ENCODE results near the gene BARX2. TPM values are rescaled to one million over a fixed set of nuclear protein-coding genes. Genes with fewer than 3 reads are reported as not detected.

The BARX2 gene
- total RNA-seq, 1 experiment from 2014 or later = 0.47 TPM

DNA sequence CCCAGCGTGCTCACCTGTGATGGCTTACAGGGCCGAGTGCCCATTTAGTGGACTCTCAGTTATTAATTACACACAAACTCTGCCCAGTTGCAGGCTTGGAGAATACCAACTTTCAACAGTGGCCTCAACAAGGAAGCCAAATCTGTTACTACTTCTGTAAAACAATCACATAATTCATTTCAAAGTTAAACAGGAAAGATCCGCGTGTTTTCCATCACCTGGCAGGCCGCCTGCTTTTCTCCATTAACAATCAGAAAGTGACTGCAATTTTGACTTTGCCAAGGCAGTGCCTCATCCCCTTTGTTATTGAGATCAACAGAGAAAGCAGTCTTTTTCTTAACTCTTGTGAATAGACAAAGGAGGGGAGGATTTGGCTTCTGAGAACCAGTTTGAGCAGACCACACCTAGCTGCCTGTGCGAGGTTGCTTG is 77.7 kb downstream of the BARX2 start:
- no peak overlapping the region for H2AFZ ChIP-seq (ENCODE audit: low read length)
- no peak overlapping the region for H3K27ac ChIP-seq (ENCODE audit: low read length)
- TF ChIP-seq, protein P1, sequence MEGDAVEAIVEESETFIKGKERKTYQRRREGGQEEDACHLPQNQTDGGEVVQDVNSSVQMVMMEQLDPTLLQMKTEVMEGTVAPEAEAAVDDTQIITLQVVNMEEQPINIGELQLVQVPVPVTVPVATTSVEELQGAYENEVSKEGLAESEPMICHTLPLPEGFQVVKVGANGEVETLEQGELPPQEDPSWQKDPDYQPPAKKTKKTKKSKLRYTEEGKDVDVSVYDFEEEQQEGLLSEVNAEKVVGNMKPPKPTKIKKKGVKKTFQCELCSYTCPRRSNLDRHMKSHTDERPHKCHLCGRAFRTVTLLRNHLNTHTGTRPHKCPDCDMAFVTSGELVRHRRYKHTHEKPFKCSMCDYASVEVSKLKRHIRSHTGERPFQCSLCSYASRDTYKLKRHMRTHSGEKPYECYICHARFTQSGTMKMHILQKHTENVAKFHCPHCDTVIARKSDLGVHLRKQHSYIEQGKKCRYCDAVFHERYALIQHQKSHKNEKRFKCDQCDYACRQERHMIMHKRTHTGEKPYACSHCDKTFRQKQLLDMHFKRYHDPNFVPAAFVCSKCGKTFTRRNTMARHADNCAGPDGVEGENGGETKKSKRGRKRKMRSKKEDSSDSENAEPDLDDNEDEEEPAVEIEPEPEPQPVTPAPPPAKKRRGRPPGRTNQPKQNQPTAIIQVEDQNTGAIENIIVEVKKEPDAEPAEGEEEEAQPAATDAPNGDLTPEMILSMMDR (conservative IDR thresholded peaks at IDR 0.05; ENCODE audit: low read depth, low read length) = no peak
- TF ChIP-seq EZH2phosphoT487 (IDR thresholded peaks at IDR 0.05; ENCODE audit: borderline replicate concordance, low read length) = no peak
- TF ChIP-seq EZH2 (IDR thresholded peaks at IDR 0.05; ENCODE audit: low read length, unreplicated experiment) = no peak
- no peak overlapping the region for H3K4me2 ChIP-seq (ENCODE audit: low read length)
- H3K27me3 ChIP-seq (ENCODE audit: low read length) = peaks cover 16% of the 10 kb centered on the region; the same call in 1 of the 2 replicates
- H3K4me3 ChIP-seq (ENCODE audit: low read length) = no peak overlapping the region
- H3K9me3 ChIP-seq (ENCODE audit: low read length) = no peaks in the 10 kb centered on the region
- H3F3A ChIP-seq (ENCODE audit: low read length, unreplicated experiment) = no peaks in the 10 kb centered on the region
- peaks cover 16% of the 10 kb centered on the region for H3K4me1 ChIP-seq (ENCODE audit: insufficient read depth, low read length)
- no peak overlapping the region for H3K9ac ChIP-seq (ENCODE audit: low read length)
- no TSS peak for BruUV-seq (replicated peaks)
- POLR2A ChIA-PET (ENCODE audit: unreplicated experiment) = no interaction called here
- CTCF ChIA-PET = no interaction called here
- no peaks in the 10 kb centered on the region for H3K9me2 ChIP-seq (replicated peaks; ENCODE audit: low read length)
- intact Hi-C loops (cut with micrococcal nuclease) = no loop called here
- H3K79me2 ChIP-seq (ENCODE audit: low read length) = no peaks in the 10 kb centered on the region
- no peaks in the 10 kb centered on the region for H4K20me1 ChIP-seq (ENCODE audit: low read length)
- peak; percentile 14 for DNase-seq
- ATAC-seq = no peak
- H3K36me3 ChIP-seq (ENCODE audit: low read depth, low read length) = no peaks in the 10 kb centered on the region

GRCh38 chr11:129455101-129455500 is 79.5 kb downstream of the BARX2 start:
- CTCF ChIA-PET = no interaction called here
- intact Hi-C loops (cut with micrococcal nuclease) = no loop called here

More at GRCh38 chr11:129455101-129455500, 79.5 kb downstream of the BARX2 start:
- H4K20me1 ChIP-seq (ENCODE audit: low read length) = no peaks in the 10 kb centered on the region
- no peak overlapping the region for H2AFZ ChIP-seq (ENCODE audit: low read length)
- DNase-seq (no peak), ATAC-seq (no peak)
- H3K27ac ChIP-seq (ENCODE audit: low read length) = no peak overlapping the region
- no peaks in the 10 kb centered on the region for H3K9me3 ChIP-seq (ENCODE audit: low read length)
- H3K4me3 ChIP-seq (ENCODE audit: low read length) = no peak overlapping the region
- H3K9ac ChIP-seq (ENCODE audit: low read length) = no peak overlapping the region
- no peaks in the 10 kb centered on the region for H3K79me2 ChIP-seq (ENCODE audit: low read length)
- H3F3A ChIP-seq (ENCODE audit: low read length, unreplicated experiment) = no peaks in the 10 kb centered on the region
- no peaks in the 10 kb centered on the region for H3K36me3 ChIP-seq (ENCODE audit: low read depth, low read length)
- no peak for TF ChIP-seq EZH2phosphoT487 (IDR thresholded peaks at IDR 0.05; ENCODE audit: borderline replicate concordance, low read length)
- TF ChIP-seq EZH2 (IDR thresholded peaks at IDR 0.05; ENCODE audit: low read length, unreplicated experiment) = no peak
- TF ChIP-seq, protein P1 (conservative IDR thresholded peaks at IDR 0.05; ENCODE audit: low read depth, low read length) = no peak
- H3K4me2 ChIP-seq (ENCODE audit: low read length) = no peak overlapping the region
- peaks cover 23% of the 10 kb centered on the region for H3K4me1 ChIP-seq (ENCODE audit: insufficient read depth, low read length)
- 0 out of 2 replicates have a peak, but pooled peaks cover 8% of the 10 kb centered on the region for H3K27me3 ChIP-seq (ENCODE audit: low read length)
- no TSS peak for BruUV-seq (replicated peaks)
- POLR2A ChIA-PET (ENCODE audit: unreplicated experiment) = no interaction called here
- H3K9me2 ChIP-seq (replicated peaks; ENCODE audit: low read length) = no peaks in the 10 kb centered on the region

Measured in PC-3 (cell line).